ENCODE data around the gene PRR13.

Gene PRR13

GRCh38 chr12:53492188-53492587 lies 50.7 kb downstream of the PRR13 start:
- no peaks in the 10 kb centered on the region for H3K27me3 Mint-ChIP-seq
- no peaks in the 10 kb centered on the region for H3K9me3 Mint-ChIP-seq
- peak overlapping the region; percentile 94 for H3K4me3 Mint-ChIP-seq
- H3K27ac Mint-ChIP-seq, result peak overlapping the region; percentile 80
- H3K36me3 Mint-ChIP-seq, result no peaks in the 10 kb centered on the region
- peaks cover 28% of the 10 kb centered on the region for H3K4me1 Mint-ChIP-seq

DNA sequence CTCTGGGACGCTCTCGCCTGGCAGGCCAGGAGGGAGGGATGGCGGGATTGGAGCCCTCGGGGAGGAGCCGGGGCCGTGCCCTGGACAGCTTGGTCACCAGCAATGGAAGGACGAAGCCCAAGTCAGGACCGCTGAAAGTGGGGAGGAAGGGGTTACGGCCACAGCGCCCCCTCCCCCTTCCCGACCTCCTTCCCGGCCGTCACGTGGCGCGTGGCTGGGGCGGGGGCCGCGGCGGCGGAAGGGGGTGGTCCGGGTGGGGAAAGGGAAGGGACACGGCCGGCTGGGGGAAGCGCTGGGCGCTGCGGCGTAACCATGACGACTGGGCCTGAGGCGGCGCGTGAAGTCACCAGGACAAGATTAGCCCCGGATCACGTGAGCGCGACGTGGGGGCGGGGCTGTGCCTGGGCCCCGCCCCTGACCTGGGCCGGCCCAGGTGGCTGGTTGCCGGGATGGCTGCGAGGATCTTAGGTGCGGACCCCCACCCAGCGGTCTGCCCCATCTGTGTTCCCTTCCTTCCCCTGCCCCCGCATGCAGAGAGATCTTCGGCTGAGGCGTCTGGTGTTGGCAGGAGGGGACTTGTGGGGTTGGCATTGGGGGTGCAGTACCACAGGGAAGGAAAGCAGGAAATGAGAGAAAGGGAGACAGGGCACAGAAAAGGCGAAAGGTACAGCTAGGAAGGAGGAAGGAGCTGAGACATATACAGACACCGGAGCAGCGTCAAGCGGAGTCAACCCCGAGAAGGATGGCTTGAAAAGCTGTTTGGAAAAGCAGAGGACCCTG lies 51.5 kb downstream of the PRR13 start:
- Mint-ChIP-seq H3K4me3 (peak overlapping the region; percentile 94), H3K27me3 (no peaks in the 10 kb centered on the region), H3K36me3 (no peaks in the 10 kb centered on the region), H3K4me1 (peaks cover 36% of the 10 kb centered on the region), H3K27ac (peak overlapping the region; percentile 96), H3K9me3 (no peaks in the 10 kb centered on the region)

DNA sequence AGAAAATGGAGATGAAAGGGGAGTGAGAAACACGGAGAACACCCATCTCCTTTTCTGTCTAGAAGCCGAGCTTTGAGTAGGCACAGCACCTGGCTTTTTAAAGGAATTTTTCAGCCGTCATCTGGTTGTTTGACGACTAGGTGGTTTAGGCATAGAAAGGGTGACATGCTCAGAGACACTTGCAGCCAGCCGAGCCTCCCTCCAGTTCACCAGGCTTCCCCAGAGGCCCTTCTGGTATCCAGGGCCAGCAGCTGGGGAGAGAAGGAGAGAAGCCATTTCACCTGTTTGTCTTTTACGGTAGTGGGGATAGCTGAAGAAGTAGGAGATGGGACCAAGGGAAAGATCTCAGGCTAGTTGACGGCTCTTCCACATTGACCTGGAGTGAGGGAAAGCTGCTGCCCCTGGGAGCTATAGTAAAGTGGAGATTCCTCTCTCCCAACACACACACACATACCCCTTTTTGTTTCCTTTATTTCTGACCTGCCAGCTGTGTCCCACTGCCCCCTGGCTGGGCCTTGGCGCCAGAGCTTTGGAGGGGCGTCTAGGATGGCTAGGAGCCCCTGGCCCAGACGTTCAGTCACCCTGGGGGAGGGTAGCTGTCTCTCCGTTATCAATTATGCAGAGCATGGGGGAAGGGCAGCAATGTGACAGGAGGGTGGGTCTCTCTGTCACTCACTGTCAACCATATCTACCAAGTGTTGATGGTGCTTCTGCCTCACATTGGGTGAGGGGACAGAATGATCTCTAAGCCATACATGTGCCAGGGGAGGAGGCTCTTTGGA lies 52.3 kb downstream of the PRR13 start:
- Mint-ChIP-seq H3K27me3 (no peaks in the 10 kb centered on the region), H3K9me3 (no peaks in the 10 kb centered on the region), H3K4me3 (peak overlapping the region; percentile 94), H3K4me1 (peaks cover 44% of the 10 kb centered on the region), H3K27ac (peak overlapping the region; percentile 96), H3K36me3 (no peaks in the 10 kb centered on the region)
